DND-41 (cell line): Measurements from ENCODE around the gene MPL.

Experiments
- EZH2 ChIP-seq: IDR thresholded peaks from 3 replicates; pipeline ENCODE4 v1.6.1; 2012; ENCODE audit warnings: borderline replicate concordance, low read depth, mild to moderate bottlenecking, moderate library complexity, low read length, inconsistent platforms; ENCODE audit not compliant: severe bottlenecking
- TF ChIP-seq, protein P1 (sequence below): IDR thresholded peaks from 2 replicates; pipeline ENCODE4 v1.5.1; 2012; ENCODE audit warnings: borderline replicate concordance, low read length, moderate library complexity, mild to moderate bottlenecking; ENCODE audit not compliant: poor library complexity, severe bottlenecking; ENCODE audit errors: extremely low read depth

DNA sequence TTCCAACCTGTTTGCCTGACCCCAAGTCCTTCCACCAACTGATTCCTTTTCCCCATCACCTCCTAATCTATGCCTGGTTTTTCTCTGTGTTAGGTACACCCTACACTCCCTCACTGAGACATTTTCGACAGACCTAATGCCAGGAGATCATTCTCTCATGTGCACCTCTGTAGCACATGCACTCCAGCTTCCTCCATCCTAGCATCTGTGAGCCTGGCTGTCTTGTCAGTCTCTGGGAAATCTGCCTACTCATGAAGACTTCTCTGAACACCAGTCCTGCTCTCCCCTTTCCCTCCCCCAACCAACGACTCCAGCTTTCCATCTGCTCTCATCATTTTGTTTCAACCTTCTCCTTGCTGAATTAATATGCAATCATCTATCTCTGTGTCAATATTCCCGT, 51.0 kb downstream of the MPL start:
- TF ChIP-seq, protein P1, sequence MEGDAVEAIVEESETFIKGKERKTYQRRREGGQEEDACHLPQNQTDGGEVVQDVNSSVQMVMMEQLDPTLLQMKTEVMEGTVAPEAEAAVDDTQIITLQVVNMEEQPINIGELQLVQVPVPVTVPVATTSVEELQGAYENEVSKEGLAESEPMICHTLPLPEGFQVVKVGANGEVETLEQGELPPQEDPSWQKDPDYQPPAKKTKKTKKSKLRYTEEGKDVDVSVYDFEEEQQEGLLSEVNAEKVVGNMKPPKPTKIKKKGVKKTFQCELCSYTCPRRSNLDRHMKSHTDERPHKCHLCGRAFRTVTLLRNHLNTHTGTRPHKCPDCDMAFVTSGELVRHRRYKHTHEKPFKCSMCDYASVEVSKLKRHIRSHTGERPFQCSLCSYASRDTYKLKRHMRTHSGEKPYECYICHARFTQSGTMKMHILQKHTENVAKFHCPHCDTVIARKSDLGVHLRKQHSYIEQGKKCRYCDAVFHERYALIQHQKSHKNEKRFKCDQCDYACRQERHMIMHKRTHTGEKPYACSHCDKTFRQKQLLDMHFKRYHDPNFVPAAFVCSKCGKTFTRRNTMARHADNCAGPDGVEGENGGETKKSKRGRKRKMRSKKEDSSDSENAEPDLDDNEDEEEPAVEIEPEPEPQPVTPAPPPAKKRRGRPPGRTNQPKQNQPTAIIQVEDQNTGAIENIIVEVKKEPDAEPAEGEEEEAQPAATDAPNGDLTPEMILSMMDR, result no peak
- no peak for TF ChIP-seq EZH2
